ENCODE measurements around the gene HPCAL1.

The HPCAL1 gene

GRCh38 chr2:10466801-10467200, 164.1 kb downstream of the HPCAL1 start:
- no peak for DNase-seq (ENCODE audit: low read depth)

- DNase-seq (ENCODE audit: low read depth), result no peak
Observed at GRCh38 chr2:10467401-10467800, 164.7 kb downstream of the HPCAL1 start.

- no peak for DNase-seq (ENCODE audit: low read depth)
Observed at GRCh38 chr2:10469301-10469700, 166.6 kb downstream of the HPCAL1 start.

- DNase-seq (ENCODE audit: low read depth), result no peak
Observed at GRCh38 chr2:10469955-10470608, 167.4 kb downstream of the HPCAL1 start.

- no peak for DNase-seq (ENCODE audit: low read depth)
Observed at GRCh38 chr2:10471046-10471571, 168.4 kb downstream of the HPCAL1 start.

GRCh38 chr2:10471955-10472354, 169.3 kb downstream of the HPCAL1 start:
- no peak for DNase-seq (ENCODE audit: low read depth)

- no peak for DNase-seq (ENCODE audit: low read depth)
Observed at GRCh38 chr2:10473121-10473756, 170.5 kb downstream of the HPCAL1 start.

GRCh38 chr2:10475221-10475722, 172.6 kb downstream of the HPCAL1 start:
- DNase-seq (ENCODE audit: low read depth), result no peak

- DNase-seq (ENCODE audit: low read depth), result no peak
Observed at GRCh38 chr2:10475811-10476660, 173.3 kb downstream of the HPCAL1 start.

- DNase-seq (ENCODE audit: low read depth), result no peak
Observed at GRCh38 chr2:10476723-10477442, 174.2 kb downstream of the HPCAL1 start.
